HCT116 (cell line): ENCODE results near the gene KRTAP4-1. TPM values are rescaled to one million over a fixed set of nuclear protein-coding genes. Genes with fewer than 3 reads are reported as not detected.

Source experiments
- ATAC-seq: fragments of 200-7000 bp; cut with Tn5 transposase; 2 replicates; pipeline ENCODE4 v1.9.1; 2020; ENCODE audit warnings: mild to moderate bottlenecking, moderate library complexity
- BruUV-seq: library from RNA; stranded (reverse); fragments of 400-500 nt; replicated peaks from 2 replicates; lab custom pipeline; 2021; lab: Mats Ljungman, UMichigan
- CTCF ChIA-PET: fragments of 300-600 bp; sonication (Branson Sonifier 250); formaldehyde crosslinking; loops from one replicate; lab custom pipeline; 2021; ENCODE audit warnings: antibody characterized with exemption; lab: Charles Lee
- POLR2A ChIA-PET: fragments of 300-600, 350-600 bp; sonication (Branson Sonifier 250); formaldehyde crosslinking; loops from one replicate; lab custom pipeline; 2021; ENCODE audit warnings: antibody characterized with exemption; lab: Charles Lee
- RAD21 ChIA-PET, 2 experiments: fragments of 300-600 bp; sonication (Branson Sonifier 250); formaldehyde crosslinking; loops; one replicate each; lab custom pipeline; 2023; ENCODE audit warnings: low total read pairs in 2 of 2; ENCODE audit not compliant: uncharacterized antibody in 2 of 2, unreplicated experiment in 2 of 2, low non-redundant PET in 1 of 2; lab: Charles Lee
- DNase-seq: peaks from one replicate; pipeline ENCODE4 v3.0.0-alpha.2; 2010; ENCODE audit warnings: low read depth, low spot score
- H2AFZ ChIP-seq: fragments of 200-600 bp; shearing (Covaris generic), sonication (generic); 2 replicates; pipeline ENCODE4 v1.6.1; 2017; ENCODE audit warnings: low read depth, mixed run types, mixed read lengths, antibody characterized with exemption, low read length; ENCODE audit not compliant: poor library complexity, severe bottlenecking
- H3K27ac ChIP-seq: 2 replicates; pipeline ENCODE4 v1.5.1; 2012; ENCODE audit warnings: low read depth, low read length
- H3K27me3 ChIP-seq: fragments of 200-600 bp; sonication (generic); 2 replicates; pipeline ENCODE4 v1.6.1; 2016; ENCODE audit warnings: mixed run types, low read length, mixed read lengths; ENCODE audit not compliant: insufficient read depth
- H3K36me3 ChIP-seq, 2 experiments: fragments of 200-500 bp in 1 of 2; fragments of 200-600 bp in 1 of 2; sonication (Bioruptor generic) in 1 of 2; sonication (generic) in 1 of 2; 2 replicates each; pipeline versions ENCODE4 v1.5.1 to v1.6.1; 2014 to 2016; ENCODE audit warnings: low read length in 2 of 2, inconsistent platforms in 1 of 2, mixed read lengths in 1 of 2, mixed run types in 1 of 2; ENCODE audit not compliant: insufficient read depth in 2 of 2, control insufficient read depth in 1 of 2
- H3K4me1 ChIP-seq, 2 experiments: fragments of 200-600 bp in 1 of 2; sonication (generic) in 1 of 2; 2 replicates each; pipeline versions ENCODE4 v1.5.1 to v1.6.1; 2012 to 2017; ENCODE audit warnings: low read length in 2 of 2, inconsistent platforms in 1 of 2, mild to moderate bottlenecking in 1 of 2, mixed read lengths in 1 of 2, mixed run types in 1 of 2, moderate library complexity in 1 of 2; ENCODE audit not compliant: insufficient read depth in 2 of 2, control insufficient read depth in 1 of 2
- H3K4me2 ChIP-seq: fragments of 200-600 bp; sonication (generic); 2 replicates; pipeline ENCODE4 v1.6.1; 2017; ENCODE audit warnings: mixed run types, low read length, mixed read lengths
- H3K4me3 ChIP-seq, 2 experiments: fragments of 200-600 bp in 1 of 2; sonication (generic) in 1 of 2; replicated peaks in 1 of 2; 2 replicates each; pipeline ENCODE4 v1.5.1; 2011 to 2016; ENCODE audit warnings: low read length in 2 of 2, control low read depth in 1 of 2, low read depth in 1 of 2, mild to moderate bottlenecking in 1 of 2, mixed read lengths in 1 of 2, mixed run types in 1 of 2
- H3K79me2 ChIP-seq: fragments of 200-600 bp; sonication (generic); 2 replicates; pipeline ENCODE4 v1.6.1; 2017; ENCODE audit warnings: mild to moderate bottlenecking, mixed run types, low read length, moderate library complexity, mixed read lengths; ENCODE audit not compliant: insufficient read depth
- H3K9ac ChIP-seq: fragments of 200-600 bp; sonication (generic); 2 replicates; pipeline ENCODE4 v1.6.1; 2016; ENCODE audit warnings: low read length, mixed read lengths
- H3K9me2 ChIP-seq: fragments of 200-600 bp; sonication (generic), shearing (Covaris generic); 2 replicates; pipeline ENCODE4 v1.6.1; 2017; ENCODE audit warnings: mixed run types, mild to moderate bottlenecking, moderate library complexity; ENCODE audit not compliant: insufficient read depth
- H3K9me3 ChIP-seq, 2 experiments: fragments of 200-500 bp in 1 of 2; fragments of 200-600 bp in 1 of 2; sonication (Bioruptor generic) in 1 of 2; sonication (generic) in 1 of 2; 2 replicates each; pipeline ENCODE4 v1.6.1; 2014 to 2017; ENCODE audit warnings: low read length in 2 of 2, mixed read lengths in 2 of 2, inconsistent platforms in 1 of 2, low read depth in 1 of 2, mild to moderate bottlenecking in 1 of 2, mixed run types in 1 of 2, moderate library complexity in 1 of 2; ENCODE audit not compliant: control insufficient read depth in 1 of 2, insufficient read depth in 1 of 2
- H4K20me1 ChIP-seq: fragments of 200-600 bp; sonication (generic), shearing (Covaris generic); 2 replicates; pipeline ENCODE4 v1.6.1; 2017; ENCODE audit warnings: mixed run types, mild to moderate bottlenecking, moderate library complexity; ENCODE audit not compliant: insufficient read depth
- CBX3 ChIP-seq: IDR thresholded peaks from 2 replicates; pipeline ENCODE4 v1.6.1; 2012; ENCODE audit warnings: low read depth
- CEBPB ChIP-seq: IDR thresholded peaks from 2 replicates; pipeline ENCODE4 v1.6.1; 2012; ENCODE audit warnings: low read depth
- EZH2 ChIP-seq: fragments of 200-600 bp; sonication (generic); IDR thresholded peaks from 2 replicates; pipeline ENCODE4 v1.6.1; 2017; ENCODE audit warnings: antibody characterized with exemption, mixed run types
- EZH2phosphoT487 ChIP-seq: fragments of 200-600 bp; IDR thresholded peaks from 2 replicates; pipeline ENCODE4 v1.6.1; 2018; ENCODE audit warnings: antibody characterized with exemption, borderline replicate concordance
- FOSL1 ChIP-seq: IDR thresholded peaks from 2 replicates; pipeline ENCODE4 v1.6.1; 2012; ENCODE audit warnings: low read depth
- JUND ChIP-seq: IDR thresholded peaks from 2 replicates; pipeline ENCODE4 v1.6.1; 2012
- POLR2A ChIP-seq: IDR thresholded peaks from 2 replicates; pipeline ENCODE4 v1.7.0; 2011; ENCODE audit warnings: borderline replicate concordance; ENCODE audit not compliant: insufficient read depth, insufficient read length; ENCODE audit errors: extremely low read depth
- RAD21 ChIP-seq: IDR thresholded peaks from 2 replicates; pipeline ENCODE4 v1.6.1; 2012; ENCODE audit warnings: low read depth, mild to moderate bottlenecking
- SRF ChIP-seq: IDR thresholded peaks from 2 replicates; pipeline ENCODE4 v1.6.1; 2012; ENCODE audit warnings: low read depth
- TCF7L2 ChIP-seq: IDR thresholded peaks from 2 replicates; pipeline ENCODE4 v1.7.0; 2011; ENCODE audit warnings: borderline replicate concordance, inconsistent platforms; ENCODE audit not compliant: insufficient read depth, insufficient read length; ENCODE audit errors: extremely low read depth
- YY1 ChIP-seq: IDR thresholded peaks from 2 replicates; pipeline ENCODE4 v1.6.1; 2011; ENCODE audit warnings: low read length, low read depth, moderate library complexity, mild to moderate bottlenecking; ENCODE audit not compliant: insufficient replicate concordance; ENCODE audit errors: extremely low read depth
- ZFX ChIP-seq: fragments of 450-650 bp; IDR thresholded peaks from 2 replicates; pipeline ENCODE4 v1.6.1; 2017
- intact Hi-C: fragments of 100-400 bp; cut with micrococcal nuclease; formaldehyde crosslinking; loops from 2 replicates; pipeline ENCODE4 v1.10.0; 2022
- total RNA-seq: library from RNA; stranded (reverse); gene quantifications from one replicate; pipeline ENCODE4 v1.2.1, GENCODE V29; 2021; ENCODE audit not compliant: unreplicated experiment
- TF ChIP-seq, protein P1 (sequence below): IDR thresholded peaks from 2 replicates; pipeline ENCODE4 v1.6.1; 2012
- TF ChIP-seq, protein P2 (sequence below): IDR thresholded peaks from 2 replicates; pipeline ENCODE4 v1.6.1; 2011; ENCODE audit warnings: mild to moderate bottlenecking, low read length, moderate library complexity; ENCODE audit not compliant: insufficient replicate concordance; ENCODE audit errors: extremely low read depth

KRTAP4-1 gene
- total RNA-seq, 1 experiment from 2014 or later, result not detected

DNA sequence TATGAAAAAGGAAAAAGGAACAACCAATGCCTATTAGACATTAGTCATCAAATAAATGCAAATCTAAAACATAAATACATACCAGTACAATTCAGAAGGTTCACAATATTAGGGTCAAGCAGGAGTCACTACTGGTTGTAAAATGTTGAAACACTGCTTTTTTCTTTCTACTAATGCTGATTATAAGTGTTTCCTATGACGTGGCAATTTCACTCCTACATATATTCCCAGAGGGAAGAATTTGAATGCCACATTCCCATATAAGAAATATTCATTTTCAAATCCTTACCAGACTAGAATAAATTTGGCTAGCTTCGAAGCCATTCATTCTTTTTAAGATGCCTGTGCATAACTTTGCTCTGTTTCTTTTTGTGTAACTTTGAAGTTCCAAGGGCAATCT is 39.1 kb upstream of the KRTAP4-1 start:
- TF ChIP-seq EZH2, result no peak
- TF ChIP-seq, protein P1, sequence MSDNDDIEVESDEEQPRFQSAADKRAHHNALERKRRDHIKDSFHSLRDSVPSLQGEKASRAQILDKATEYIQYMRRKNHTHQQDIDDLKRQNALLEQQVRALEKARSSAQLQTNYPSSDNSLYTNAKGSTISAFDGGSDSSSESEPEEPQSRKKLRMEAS, result no peak
- no peak for TF ChIP-seq SRF
- no peak for TF ChIP-seq TCF7L2
- no peak for TF ChIP-seq RAD21
- no peak for TF ChIP-seq CEBPB
- TF ChIP-seq CBX3, result no peak
- TF ChIP-seq, protein P2, sequence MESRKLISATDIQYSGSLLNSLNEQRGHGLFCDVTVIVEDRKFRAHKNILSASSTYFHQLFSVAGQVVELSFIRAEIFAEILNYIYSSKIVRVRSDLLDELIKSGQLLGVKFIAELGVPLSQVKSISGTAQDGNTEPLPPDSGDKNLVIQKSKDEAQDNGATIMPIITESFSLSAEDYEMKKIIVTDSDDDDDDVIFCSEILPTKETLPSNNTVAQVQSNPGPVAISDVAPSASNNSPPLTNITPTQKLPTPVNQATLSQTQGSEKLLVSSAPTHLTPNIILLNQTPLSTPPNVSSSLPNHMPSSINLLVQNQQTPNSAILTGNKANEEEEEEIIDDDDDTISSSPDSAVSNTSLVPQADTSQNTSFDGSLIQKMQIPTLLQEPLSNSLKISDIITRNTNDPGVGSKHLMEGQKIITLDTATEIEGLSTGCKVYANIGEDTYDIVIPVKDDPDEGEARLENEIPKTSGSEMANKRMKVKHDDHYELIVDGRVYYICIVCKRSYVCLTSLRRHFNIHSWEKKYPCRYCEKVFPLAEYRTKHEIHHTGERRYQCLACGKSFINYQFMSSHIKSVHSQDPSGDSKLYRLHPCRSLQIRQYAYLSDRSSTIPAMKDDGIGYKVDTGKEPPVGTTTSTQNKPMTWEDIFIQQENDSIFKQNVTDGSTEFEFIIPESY, result no peak
- TF ChIP-seq POLR2A, result no peak
- no peak for TF ChIP-seq JUND
- TF ChIP-seq EZH2phosphoT487, result no peak
- TF ChIP-seq ZFX, result no peak
- TF ChIP-seq YY1, result no peak
- no peak for TF ChIP-seq FOSL1
- Histone ChIP-seq H4K20me1 (no peaks in the 10 kb centered on the region), H3K4me3 (no peak overlapping the region), H3K36me3 (no peaks in the 10 kb centered on the region), H3K79me2 (no peaks in the 10 kb centered on the region), H3K9ac (no peak overlapping the region), H3K27me3 (no peaks in the 10 kb centered on the region), H3K9me3 (no peaks in the 10 kb centered on the region), H3K4me1 (no peaks in the 10 kb centered on the region), H2AFZ (no peak overlapping the region), H3K4me2 (no peak overlapping the region), H3K27ac (no peak overlapping the region), H3K9me2 (no peaks in the 10 kb centered on the region)
- BruUV-seq, result no TSS peak
- intact Hi-C loops, result no loop called here
- CTCF ChIA-PET, result no interaction called here
- DNase-seq, result no peak
- ATAC-seq, result no peak
- RAD21 ChIA-PET, result no interaction called here
- POLR2A ChIA-PET, result no interaction called here
